Measurements from ENCODE around the gene GDF2. TPM values are rescaled to one million over a fixed set of nuclear protein-coding genes. Genes with fewer than 3 reads are reported as not detected.

Gene GDF2
- total RNA-seq, 1 experiment from 2014 or later = not detected

DNA sequence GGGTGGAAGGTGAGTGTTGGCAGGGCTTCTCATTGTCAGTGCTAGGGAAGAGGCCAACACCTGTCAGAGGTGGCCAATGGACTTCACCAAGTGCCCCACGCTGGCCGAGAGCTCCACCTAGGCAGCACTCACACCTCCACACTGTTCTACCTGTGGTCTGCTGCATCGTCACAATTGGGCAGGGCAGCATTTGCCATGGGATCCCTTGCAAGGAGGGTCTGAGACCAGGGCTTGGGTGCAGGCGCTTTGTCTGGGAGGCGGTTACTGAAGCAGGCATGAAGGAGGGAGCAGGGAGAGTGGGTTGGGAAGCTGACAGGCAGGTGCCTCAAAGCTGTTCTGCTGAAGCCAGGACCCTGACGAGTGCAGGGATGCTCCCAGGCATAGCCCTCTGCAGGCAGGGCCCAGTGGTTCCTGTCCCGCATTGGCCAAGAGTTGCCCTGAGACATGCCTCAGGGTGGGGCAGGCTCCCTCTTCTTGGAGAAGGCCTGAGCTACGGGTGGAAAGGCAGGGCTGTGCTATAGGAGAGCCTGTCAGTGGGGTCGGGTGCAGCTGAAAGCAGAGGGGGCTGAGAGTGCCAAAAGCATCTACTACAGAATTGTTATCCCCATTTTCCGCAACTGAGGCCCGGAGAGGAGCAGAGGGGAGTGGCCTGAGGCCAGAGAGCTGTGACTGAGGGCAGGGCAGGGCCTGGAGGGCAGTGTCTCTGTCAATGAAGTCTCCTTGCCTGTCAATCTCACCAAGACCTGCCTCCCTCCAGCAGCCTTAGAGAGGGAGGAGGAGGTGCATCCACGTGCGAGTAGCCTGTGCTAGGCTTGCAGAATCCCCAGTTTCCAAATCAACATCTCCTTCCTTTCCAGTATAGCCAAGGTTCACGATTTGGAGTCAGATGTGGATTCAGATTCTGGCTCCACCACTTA, 29.9 kb downstream of the GDF2 start:
- no peak for DNase-seq (ENCODE audit: low read depth)

- DNase-seq (ENCODE audit: low read depth) = no peak
These were observed 31.1 kb downstream of the GDF2 start for GRCh38 chr10:47353351-47353750.

GRCh38 chr10:47354165-47354564, 31.9 kb downstream of the GDF2 start:
- DNase-seq (ENCODE audit: low read depth) = no peak

DNA sequence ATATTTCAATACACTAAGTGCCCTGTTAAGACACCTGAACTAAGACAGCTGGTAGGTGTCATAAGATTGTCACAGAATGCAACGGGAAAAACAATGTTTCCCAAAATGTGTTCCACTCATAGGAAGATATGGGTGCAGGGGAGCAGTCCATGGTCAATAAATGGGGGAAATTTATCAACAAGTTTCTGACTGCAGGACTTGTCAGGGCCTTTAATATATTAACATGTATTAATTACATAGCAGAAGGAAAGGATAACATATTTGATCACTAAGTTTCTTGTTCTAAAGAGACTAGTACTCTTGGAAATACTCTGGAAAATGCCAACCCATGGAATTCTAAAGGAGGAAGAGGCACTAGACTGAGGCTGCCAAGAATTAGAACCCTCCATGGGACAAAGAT, 32.6 kb downstream of the GDF2 start:
- DNase-seq (ENCODE audit: low read depth) = no peak

DNA sequence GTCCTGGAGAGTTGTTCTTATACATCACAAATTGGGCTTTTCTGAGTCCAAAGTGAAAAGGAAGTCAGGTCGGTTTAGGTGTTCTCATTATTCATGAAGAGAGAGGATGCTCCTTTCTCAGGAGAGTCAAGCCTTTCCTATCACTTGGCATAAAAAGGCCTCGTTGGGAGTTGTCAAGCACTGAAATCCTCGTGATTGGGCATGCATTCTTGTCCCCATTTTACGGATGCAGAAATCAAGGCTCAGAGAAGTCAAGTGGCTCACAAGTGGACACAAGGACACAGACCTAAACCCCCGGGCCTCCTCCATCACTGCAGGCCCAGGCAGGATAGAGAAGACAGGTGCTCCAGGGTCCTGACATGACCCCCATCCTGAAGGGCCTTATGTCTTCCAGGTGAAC, 34.5 kb downstream of the GDF2 start:
- DNase-seq (ENCODE audit: low read depth) = no peak

DNA sequence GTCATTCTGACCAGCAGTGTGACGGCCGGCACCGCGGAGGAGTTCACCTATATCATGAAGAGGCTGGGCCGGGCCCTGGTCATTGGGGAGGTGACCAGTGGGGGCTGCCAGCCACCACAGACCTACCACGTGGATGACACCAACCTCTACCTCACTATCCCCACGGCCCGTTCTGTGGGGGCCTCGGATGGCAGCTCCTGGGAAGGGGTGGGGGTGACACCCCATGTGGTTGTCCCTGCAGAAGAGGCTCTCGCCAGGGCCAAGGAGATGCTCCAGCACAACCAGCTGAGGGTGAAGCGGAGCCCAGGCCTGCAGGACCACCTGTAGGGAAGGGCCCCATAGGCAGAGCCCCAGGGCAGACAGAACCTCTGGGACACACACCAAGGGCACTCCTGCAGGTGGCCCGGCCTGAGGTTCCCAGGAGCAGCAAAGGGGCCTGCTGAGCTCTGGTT, 34.9 kb downstream of the GDF2 start:
- no peak for DNase-seq (ENCODE audit: low read depth)

DNA sequence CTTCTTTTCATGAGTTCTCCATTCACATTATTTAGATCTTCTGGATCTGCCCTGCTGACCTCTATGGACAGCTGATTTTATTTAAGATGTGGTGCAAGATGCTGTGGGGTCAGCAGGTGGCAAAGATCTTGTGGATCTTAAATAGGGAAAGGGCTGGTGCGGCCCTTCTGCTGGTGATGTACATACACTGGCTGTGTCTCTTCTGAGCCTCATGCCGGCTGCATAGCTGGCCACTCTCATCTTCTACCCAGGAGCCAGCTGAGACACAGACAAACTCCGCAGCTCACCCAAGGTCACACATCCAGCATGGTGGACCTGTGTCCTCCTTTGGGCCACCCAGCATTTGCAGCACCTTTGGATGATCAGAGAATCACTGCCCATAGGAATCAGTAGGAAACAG, 35.7 kb downstream of the GDF2 start:
- DNase-seq (ENCODE audit: low read depth) = no peak

DNA sequence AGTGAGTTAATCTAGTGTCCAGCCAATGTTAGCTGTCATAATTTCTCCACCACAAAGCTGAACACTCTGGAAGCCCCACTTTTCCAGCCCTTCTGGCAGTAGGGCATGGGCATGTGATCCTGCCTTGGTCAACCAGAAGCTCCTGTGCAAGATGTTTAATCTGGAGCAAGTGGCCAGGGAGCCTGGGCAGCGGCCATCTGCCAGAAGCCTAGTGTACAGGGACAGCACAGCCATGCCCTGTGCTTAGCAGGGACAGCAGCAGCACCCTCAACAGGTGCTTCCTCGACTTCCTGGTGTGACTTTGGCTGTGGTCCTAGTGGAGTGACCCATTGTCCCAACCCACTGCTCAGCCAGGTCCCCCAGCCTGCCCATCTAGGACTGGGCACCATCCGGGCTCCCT, 36.2 kb downstream of the GDF2 start:
- no peak for DNase-seq (ENCODE audit: low read depth)

- DNase-seq (ENCODE audit: low read depth) = no peak
These were observed 36.8 kb downstream of the GDF2 start for GRCh38 chr10:47359101-47359500.

GRCh38 chr10:47359626-47360418, 37.6 kb downstream of the GDF2 start:
- no peak for DNase-seq (ENCODE audit: low read depth)

GRCh38 chr10:47360419-47361040, 38.3 kb downstream of the GDF2 start:
- peak; percentile 28 for DNase-seq (ENCODE audit: low read depth)

DNA sequence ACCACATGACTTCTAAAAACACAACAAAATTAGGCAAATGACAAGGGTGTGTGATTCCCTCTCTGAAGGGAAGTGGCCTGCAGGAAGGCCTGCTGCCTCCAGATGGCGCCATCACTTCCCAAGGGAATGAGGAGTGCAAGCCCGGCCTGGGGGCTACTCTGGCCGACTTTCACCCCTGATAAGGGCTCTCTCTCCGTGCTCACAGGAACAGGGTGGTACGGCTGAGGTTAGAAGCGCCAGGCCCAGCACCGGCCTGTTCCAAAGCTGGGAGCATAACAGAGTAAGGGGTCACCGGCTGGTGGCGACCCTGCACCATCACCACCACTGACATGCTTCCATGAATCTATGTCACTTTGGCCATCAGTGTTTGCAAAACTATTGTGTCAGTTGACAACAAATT, 39.0 kb downstream of the GDF2 start:
- no peak for DNase-seq (ENCODE audit: low read depth)

GRCh38 chr10:47362199-47362598, 39.9 kb downstream of the GDF2 start:
- no peak for DNase-seq (ENCODE audit: low read depth)

DNA sequence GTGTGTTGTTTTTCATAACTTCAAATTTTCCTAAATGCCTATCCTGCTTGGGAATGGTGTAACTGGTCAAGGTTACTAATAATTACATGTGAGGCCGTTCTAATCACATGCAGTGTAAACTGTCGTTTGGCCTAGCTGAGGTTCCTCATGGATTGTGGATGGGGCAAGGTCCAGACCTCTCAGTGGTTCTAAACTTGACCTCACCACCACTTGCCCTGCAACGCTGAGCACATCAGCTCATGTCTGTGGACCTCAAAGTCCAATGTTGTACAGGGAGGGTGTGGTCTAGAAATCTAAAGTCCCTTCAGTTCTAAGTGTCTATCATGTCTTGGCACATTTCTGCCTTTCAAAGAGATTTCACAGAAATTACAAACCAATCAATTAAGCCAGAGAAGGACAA, 41.5 kb downstream of the GDF2 start:
- no peak for DNase-seq (ENCODE audit: low read depth)

GRCh38 chr10:47364366-47364765, 42.1 kb downstream of the GDF2 start:
- DNase-seq (ENCODE audit: low read depth) = no peak

DNA sequence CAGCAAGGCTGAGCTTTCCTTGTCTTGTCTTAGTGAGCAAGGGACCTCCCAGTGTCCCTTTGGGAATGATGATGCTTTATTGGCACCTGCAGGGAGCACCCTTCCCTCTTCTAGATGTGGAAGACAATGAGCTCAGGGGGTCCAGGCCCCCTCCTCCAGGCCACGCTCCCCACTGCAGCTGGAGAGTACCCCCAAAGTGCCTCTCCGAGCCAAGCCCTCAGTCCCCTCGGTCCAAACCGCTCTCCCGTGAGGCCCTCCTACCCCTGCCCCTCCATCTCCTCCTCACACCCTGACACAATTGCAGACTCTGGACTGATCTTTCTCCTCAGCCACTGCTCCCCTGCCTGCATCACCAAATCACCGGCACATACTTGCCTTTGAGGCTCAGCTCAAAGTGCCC, 42.7 kb downstream of the GDF2 start:
- DNase-seq (ENCODE audit: low read depth) = no peak

DNA sequence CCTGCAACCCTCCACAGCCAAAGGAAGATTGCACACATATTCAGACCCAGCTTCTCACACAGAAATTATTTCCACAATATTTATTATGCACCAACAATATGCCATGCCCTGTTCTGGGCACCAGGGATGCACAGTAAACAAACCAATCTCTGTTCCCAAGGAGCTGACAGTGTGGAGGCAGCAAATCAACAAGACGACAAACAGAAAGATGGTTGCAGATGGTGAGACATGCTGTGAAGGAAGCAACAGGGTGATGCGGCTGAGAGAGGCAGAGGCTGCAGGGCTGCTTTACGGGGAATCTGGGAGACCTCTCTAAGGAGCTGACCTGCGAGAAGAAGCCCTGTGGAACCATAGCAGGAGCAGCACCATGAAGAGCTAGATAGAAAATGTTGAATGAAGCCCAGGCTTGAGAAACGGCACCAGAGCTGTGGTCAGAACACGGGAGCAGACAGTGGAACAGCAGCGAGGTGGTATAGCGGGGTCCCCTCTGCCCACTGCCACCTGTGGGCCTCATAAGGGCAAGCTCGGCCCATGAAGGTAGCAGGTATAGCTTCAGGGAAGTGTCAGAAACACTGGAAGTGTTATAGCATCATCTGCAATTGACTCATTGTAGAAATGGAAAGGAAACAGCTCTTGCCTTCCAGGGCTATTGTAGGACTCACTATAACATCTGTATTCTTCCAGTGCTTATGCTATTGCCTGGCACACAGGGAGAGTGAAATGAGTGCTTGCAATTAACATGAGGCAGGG, 43.4 kb downstream of the GDF2 start:
- DNase-seq (ENCODE audit: low read depth) = no peak

DNA sequence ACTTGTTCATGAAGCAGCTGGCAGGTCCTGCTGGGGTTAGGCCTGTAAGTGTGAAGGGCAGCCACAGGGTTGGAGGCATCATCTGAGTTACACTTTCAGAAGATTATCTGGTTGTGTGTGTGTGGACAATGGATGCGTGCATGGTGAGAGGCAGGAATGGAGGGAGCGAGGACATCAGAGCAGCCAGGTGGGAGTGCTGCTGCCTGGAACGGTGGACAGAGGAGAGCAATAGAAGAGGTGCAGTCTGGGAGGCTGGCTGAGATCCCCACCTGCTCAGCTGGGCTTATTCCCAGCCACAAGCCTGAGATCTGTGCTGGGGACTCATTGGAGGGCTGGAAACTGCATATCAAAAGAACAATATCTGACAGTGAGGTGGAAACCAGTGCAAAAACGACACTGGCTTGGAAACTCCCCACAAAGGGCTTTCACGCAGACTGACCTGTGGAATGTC, 44.0 kb downstream of the GDF2 start:
- no peak for DNase-seq (ENCODE audit: low read depth)

GRCh38 chr10:47366731-47367460, 44.6 kb downstream of the GDF2 start:
- DNase-seq (ENCODE audit: low read depth) = no peak

DNA sequence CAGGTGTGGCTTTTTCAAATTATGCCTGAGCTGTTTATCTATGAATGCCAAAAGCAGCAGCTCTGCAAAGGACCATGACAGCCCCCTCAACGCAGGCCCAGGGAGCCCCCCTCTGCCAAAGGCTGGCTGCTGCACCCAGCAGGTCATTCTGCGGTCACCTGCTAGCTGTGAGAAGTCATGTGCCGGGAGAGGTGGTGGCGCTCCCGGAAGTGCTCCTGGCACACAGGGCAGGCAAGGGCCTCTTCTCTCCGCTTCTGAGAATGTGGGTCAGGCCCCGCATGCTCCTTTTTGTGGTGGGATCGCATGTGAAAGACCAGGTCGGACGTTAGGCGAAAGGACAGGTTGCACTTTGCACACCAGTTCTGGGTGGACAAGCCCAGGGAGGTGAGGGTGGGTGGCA, 45.4 kb downstream of the GDF2 start:
- no peak for DNase-seq (ENCODE audit: low read depth)

All from HT1080 (cell line).